GM12892 (cell line): ENCODE results near the gene CDC37.
"Not testable (repeated sequence)": the region's sequence is repeated elsewhere in the genome, so short reads cannot be mapped to it uniquely, and the experiment has no call there.

ENCODE experiments used
- POLR2A ChIP-seq: IDR thresholded peaks from 2 replicates; pipeline ENCODE4 v1.6.1; 2011; ENCODE audit warnings: low read depth, low read length, control low read depth
- POLR2AphosphoS5 ChIP-seq: IDR thresholded peaks from 2 replicates; pipeline ENCODE4 v1.6.1; 2011; ENCODE audit warnings: low read depth, low read length, control low read depth
- TAF1 ChIP-seq: IDR thresholded peaks from 2 replicates; pipeline ENCODE4 v1.6.1; 2011; ENCODE audit warnings: low read depth, mild to moderate bottlenecking, control low read depth, low read length, borderline replicate concordance

GRCh38 chr19:10377140-10377640, 26.2 kb downstream of the CDC37 start:
- not testable (repeated sequence) for TF ChIP-seq POLR2A, POLR2AphosphoS5, TAF1
